ENCODE results near the gene ATP2A3.

DNA sequence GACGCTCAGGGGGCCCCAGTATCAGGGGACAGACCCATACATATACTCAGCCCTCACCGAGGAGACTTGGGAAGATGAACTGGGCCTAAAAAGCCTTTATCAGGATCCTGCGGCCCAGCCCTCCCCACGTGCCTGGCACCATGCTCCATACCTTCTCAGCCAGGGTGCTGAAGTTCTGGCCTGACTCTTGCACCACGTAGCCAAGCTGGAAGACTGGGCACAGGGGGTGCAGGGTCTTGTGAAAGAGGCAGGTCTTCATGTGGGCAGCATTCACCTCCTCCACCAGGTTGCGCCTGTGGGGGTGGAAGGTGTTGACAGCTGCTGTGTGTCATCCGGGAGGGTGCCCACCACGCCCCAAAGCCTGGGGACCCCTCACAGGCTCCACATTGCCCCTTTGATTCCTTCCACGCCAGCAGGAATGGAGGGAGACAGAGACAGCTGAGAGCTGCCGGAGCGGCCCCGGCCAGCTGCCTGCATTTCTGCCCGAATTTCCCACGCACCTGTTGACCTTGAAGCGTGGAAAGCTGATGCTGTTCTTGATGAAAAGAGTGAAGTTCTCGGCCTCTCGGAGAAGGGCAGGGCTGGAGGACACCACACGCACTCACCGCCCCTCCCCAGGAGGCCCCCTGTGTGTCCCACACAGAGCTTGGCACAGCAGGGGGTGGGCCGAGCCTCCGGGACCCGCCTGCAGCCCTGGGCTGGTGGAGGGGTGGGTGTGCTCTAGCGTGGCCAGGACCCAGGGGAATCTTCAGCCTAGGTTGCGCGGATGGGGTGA, 61.0 kb downstream of the ATP2A3 start:
- TF ChIP-seq, protein P1, sequence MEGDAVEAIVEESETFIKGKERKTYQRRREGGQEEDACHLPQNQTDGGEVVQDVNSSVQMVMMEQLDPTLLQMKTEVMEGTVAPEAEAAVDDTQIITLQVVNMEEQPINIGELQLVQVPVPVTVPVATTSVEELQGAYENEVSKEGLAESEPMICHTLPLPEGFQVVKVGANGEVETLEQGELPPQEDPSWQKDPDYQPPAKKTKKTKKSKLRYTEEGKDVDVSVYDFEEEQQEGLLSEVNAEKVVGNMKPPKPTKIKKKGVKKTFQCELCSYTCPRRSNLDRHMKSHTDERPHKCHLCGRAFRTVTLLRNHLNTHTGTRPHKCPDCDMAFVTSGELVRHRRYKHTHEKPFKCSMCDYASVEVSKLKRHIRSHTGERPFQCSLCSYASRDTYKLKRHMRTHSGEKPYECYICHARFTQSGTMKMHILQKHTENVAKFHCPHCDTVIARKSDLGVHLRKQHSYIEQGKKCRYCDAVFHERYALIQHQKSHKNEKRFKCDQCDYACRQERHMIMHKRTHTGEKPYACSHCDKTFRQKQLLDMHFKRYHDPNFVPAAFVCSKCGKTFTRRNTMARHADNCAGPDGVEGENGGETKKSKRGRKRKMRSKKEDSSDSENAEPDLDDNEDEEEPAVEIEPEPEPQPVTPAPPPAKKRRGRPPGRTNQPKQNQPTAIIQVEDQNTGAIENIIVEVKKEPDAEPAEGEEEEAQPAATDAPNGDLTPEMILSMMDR (IDR thresholded peaks at IDR 0.05), result no peak
- no peak for TF ChIP-seq POLR2A (IDR thresholded peaks at IDR 0.05)
- no peak for TF ChIP-seq POLR2AphosphoS5 (IDR thresholded peaks at IDR 0.05)

Measured in prostate gland (tissue), 2 donors.